ENCODE measurements around the gene ZMYND8.

The ZMYND8 gene

DNA sequence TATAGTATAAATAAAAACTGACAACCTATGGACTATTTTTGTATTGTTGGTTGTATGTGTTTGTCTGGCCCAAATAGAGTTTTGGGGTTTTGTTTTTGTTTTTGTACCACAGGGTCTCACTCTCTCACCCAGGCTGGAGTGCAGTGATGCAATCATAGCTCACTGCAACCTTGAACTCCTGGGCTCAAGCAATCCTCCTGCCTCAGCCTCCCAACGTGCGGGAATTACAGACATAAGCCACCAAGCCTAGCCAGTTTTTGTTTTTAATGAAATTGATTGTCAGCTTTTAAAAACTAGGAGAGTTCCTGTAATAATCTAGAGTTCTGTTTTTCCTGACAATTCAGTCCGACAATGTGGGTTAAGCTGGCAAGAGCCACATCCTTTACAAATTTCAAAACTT is 98.7 kb downstream of the ZMYND8 start:
- no peak for FAIRE-seq
- TF ChIP-seq TAF1 (IDR thresholded peaks at IDR 0.05; ENCODE audit: low read depth, low read length) = no peak
- TF ChIP-seq POU2F2 (IDR thresholded peaks at IDR 0.05; ENCODE audit: low read depth, low read length) = no peak
- no peak for TF ChIP-seq PAX5 (IDR thresholded peaks at IDR 0.05; ENCODE audit: insufficient read depth, low read length, severe bottlenecking)
- TF ChIP-seq POLR2AphosphoS5 (IDR thresholded peaks at IDR 0.05; ENCODE audit: low read depth, low read length) = no peak
- TF ChIP-seq POLR2A (IDR thresholded peaks at IDR 0.05; ENCODE audit: low read depth, low read length) = no peak
- no peak for TF ChIP-seq SPI1 (IDR thresholded peaks at IDR 0.05; ENCODE audit: low read depth, low read length)
- no peak for DNase-seq (ENCODE audit: insufficient read length, low spot score)

DNA sequence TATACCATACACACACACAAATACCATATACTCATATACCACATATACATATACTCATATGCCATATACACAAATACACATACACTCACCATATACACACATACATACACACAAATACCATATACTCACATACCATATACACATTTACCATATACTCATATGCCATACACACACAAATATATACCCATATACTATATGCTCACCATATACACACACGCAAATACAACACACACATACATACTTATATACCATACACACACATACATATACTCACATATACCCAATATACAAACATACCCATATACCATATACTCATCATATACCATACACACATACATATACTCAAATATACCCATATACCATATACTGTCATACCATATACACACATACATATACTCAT is 99.2 kb downstream of the ZMYND8 start:
- no peak for TF ChIP-seq TAF1 (IDR thresholded peaks at IDR 0.05; ENCODE audit: low read depth, low read length)
- TF ChIP-seq SPI1 (IDR thresholded peaks at IDR 0.05; ENCODE audit: low read depth, low read length) = no peak
- no peak for TF ChIP-seq POLR2AphosphoS5 (IDR thresholded peaks at IDR 0.05; ENCODE audit: low read depth, low read length)
- no peak for TF ChIP-seq POLR2A (IDR thresholded peaks at IDR 0.05; ENCODE audit: low read depth, low read length)
- no peak for TF ChIP-seq PAX5 (IDR thresholded peaks at IDR 0.05; ENCODE audit: insufficient read depth, low read length, severe bottlenecking)
- TF ChIP-seq POU2F2 (IDR thresholded peaks at IDR 0.05; ENCODE audit: low read depth, low read length) = no peak
- DNase-seq (ENCODE audit: insufficient read length, low spot score) = no peak
- FAIRE-seq = peak; percentile 41

DNA sequence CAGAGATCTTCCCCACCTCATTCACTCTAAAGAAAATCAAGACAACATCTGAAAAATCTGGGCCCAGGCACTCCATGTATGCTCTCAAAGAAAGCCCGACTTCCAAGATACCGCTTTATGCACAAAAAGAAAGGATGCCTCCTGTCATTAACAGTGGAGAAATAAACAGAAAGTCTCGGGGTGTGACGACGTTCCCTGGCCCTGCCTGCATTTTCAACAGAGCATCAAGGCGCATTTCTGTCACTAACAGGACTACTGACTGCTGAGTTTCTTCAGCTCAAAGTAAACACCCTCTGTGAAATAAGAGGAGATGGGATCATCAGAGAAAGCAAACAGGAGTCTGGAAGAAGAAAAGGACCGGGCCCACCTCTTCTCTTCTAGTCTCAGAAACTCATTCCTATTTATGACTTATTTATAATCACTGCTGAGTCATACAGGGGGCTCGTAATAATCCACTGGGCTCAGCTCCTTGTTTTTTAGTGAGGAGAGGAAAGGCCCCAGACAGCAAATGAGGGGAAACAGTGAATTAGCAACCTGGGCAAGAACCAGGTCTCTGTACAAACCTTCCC is 99.7 kb downstream of the ZMYND8 start:
- DNase-seq (ENCODE audit: insufficient read length, low spot score) (no peak), FAIRE-seq (no peak)
- TF ChIP-seq SPI1 (IDR thresholded peaks at IDR 0.05; ENCODE audit: low read depth, low read length) (no peak), TAF1 (IDR thresholded peaks at IDR 0.05; ENCODE audit: low read depth, low read length) (no peak), PAX5 (IDR thresholded peaks at IDR 0.05; ENCODE audit: insufficient read depth, low read length, severe bottlenecking) (no peak), POLR2A (IDR thresholded peaks at IDR 0.05; ENCODE audit: low read depth, low read length) (no peak), POLR2AphosphoS5 (IDR thresholded peaks at IDR 0.05; ENCODE audit: low read depth, low read length) (no peak), POU2F2 (IDR thresholded peaks at IDR 0.05; ENCODE audit: low read depth, low read length) (no peak)

DNA sequence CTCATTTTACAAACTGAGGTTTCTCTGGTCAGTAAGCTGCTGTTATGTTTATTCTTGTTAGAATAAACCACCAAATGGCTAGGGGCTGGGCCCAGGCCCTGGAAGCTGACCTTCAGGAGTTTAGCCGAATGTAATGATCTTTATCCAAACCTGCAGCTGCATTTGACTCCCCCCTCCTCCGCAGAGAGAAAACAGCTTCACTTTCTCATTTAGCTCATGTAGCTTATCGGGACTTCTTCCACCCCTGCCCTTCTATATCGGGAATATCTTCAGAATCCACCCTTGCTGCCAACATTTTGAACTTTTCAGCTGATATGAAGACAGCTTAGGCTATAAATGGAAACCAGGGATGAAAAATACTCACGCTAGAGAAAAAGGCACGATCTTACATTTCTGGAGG is 102.6 kb downstream of the ZMYND8 start:
- DNase-seq (ENCODE audit: insufficient read length, low spot score) = no peak
- FAIRE-seq = no peak
- no peak for TF ChIP-seq PAX5 (IDR thresholded peaks at IDR 0.05; ENCODE audit: insufficient read depth, low read length, severe bottlenecking)
- no peak for TF ChIP-seq POLR2AphosphoS5 (IDR thresholded peaks at IDR 0.05; ENCODE audit: low read depth, low read length)
- TF ChIP-seq POLR2A (IDR thresholded peaks at IDR 0.05; ENCODE audit: low read depth, low read length) = no peak
- TF ChIP-seq SPI1 (IDR thresholded peaks at IDR 0.05; ENCODE audit: low read depth, low read length) = no peak
- TF ChIP-seq TAF1 (IDR thresholded peaks at IDR 0.05; ENCODE audit: low read depth, low read length) = no peak
- TF ChIP-seq POU2F2 (IDR thresholded peaks at IDR 0.05; ENCODE audit: low read depth, low read length) = no peak

DNA sequence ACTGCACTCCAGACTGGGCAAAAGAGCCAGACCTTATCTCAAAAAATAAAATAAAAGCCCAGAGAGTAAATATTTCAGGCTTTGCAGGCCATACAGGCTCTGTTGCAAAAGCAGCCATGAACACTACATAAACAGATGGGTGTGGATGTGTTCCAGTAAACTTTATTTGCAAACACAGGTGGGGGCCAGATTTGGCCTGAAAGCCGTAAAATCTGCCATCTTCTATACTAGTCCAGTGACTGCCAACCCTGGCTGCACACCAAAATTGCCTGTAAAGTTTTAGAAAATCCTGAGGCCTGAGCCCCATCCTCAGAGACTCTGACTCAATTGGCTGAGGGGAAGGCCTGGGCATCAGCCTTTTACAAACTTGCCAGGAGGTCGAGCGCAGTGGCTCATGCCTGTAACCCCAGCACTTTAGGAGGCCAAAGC is 103.6 kb downstream of the ZMYND8 start:
- FAIRE-seq = no peak
- no peak for DNase-seq (ENCODE audit: insufficient read length, low spot score)
- TF ChIP-seq POLR2AphosphoS5 (IDR thresholded peaks at IDR 0.05; ENCODE audit: low read depth, low read length) = no peak
- TF ChIP-seq POLR2A (IDR thresholded peaks at IDR 0.05; ENCODE audit: low read depth, low read length) = no peak
- TF ChIP-seq TAF1 (IDR thresholded peaks at IDR 0.05; ENCODE audit: low read depth, low read length) = no peak
- TF ChIP-seq SPI1 (IDR thresholded peaks at IDR 0.05; ENCODE audit: low read depth, low read length) = no peak
- no peak for TF ChIP-seq POU2F2 (IDR thresholded peaks at IDR 0.05; ENCODE audit: low read depth, low read length)
- TF ChIP-seq PAX5 (IDR thresholded peaks at IDR 0.05; ENCODE audit: insufficient read depth, low read length, severe bottlenecking) = no peak

DNA sequence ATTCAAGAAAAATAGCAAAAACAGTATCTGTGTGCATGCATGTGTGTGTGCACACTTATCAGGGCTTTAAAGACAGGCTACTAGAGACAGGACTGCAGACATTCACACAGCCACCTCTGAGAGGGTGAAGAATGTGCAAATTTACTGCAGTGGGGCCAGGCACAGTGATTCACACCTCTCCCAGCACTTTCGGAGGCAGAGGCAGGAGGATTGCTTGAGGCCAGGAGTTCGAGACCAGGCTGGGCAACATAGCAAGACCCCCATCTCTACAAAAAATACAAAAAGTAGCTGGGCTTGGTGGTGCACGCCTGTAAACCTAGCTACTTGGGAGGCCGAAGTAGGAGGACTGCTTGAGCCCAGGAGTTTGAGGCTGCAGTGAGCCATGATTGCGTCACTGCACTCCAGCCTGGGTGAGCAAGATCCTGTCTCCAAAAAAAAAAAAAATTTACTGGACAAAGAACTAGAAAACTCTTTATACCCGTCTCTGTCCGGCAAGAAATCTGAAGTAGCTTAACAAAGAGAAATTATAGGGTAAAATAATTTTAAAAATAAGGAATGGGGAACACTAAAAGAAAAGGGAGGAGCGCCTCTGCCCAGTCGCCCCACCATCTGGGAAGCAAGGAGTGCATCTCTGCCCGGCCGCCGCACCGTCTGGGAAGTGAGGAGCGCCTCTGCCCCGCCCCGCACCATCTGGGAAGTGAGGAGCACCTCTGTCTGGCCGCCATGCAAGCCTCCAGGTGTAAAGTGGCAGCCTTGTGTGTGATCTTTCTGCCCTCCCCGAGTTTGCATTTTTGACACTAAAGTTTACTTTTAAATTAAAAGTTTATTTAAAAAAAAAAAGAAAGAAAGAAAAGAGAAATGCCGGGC is 105.1 kb downstream of the ZMYND8 start:
- DNase-seq (ENCODE audit: insufficient read length, low spot score) (no peak), FAIRE-seq (no peak)
- TF ChIP-seq POLR2AphosphoS5 (IDR thresholded peaks at IDR 0.05; ENCODE audit: low read depth, low read length) (no peak), SPI1 (IDR thresholded peaks at IDR 0.05; ENCODE audit: low read depth, low read length) (no peak), PAX5 (IDR thresholded peaks at IDR 0.05; ENCODE audit: insufficient read depth, low read length, severe bottlenecking) (no peak), POU2F2 (IDR thresholded peaks at IDR 0.05; ENCODE audit: low read depth, low read length) (no peak), TAF1 (IDR thresholded peaks at IDR 0.05; ENCODE audit: low read depth, low read length) (no peak)

DNA sequence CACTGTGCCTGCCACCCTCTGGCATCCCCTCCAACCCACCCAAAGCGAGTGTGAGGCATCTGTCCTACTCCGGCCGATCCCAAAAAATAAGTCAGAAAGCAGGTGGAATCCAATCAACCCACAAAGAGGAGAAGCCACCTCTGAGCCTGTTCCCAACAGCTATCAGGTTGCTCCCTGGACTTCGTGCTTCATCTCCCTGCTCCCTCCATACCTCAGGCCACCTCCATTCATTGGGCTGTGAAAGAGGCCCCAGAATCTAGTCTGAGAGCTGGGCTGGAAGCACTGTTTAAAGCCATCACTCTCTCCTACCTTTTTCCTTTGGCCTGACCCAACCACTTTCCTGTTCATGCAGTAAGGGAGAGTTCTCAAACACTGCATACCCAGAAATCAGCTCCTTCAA is 106.1 kb downstream of the ZMYND8 start:
- DNase-seq (ENCODE audit: insufficient read length, low spot score) = no peak
- no peak for FAIRE-seq
- TF ChIP-seq TAF1 (IDR thresholded peaks at IDR 0.05; ENCODE audit: low read depth, low read length) (no peak), PAX5 (IDR thresholded peaks at IDR 0.05; ENCODE audit: insufficient read depth, low read length, severe bottlenecking) (no peak), POU2F2 (IDR thresholded peaks at IDR 0.05; ENCODE audit: low read depth, low read length) (no peak), POLR2AphosphoS5 (IDR thresholded peaks at IDR 0.05; ENCODE audit: low read depth, low read length) (no peak), POLR2A (IDR thresholded peaks at IDR 0.05; ENCODE audit: low read depth, low read length) (no peak), SPI1 (IDR thresholded peaks at IDR 0.05; ENCODE audit: low read depth, low read length) (no peak)

DNA sequence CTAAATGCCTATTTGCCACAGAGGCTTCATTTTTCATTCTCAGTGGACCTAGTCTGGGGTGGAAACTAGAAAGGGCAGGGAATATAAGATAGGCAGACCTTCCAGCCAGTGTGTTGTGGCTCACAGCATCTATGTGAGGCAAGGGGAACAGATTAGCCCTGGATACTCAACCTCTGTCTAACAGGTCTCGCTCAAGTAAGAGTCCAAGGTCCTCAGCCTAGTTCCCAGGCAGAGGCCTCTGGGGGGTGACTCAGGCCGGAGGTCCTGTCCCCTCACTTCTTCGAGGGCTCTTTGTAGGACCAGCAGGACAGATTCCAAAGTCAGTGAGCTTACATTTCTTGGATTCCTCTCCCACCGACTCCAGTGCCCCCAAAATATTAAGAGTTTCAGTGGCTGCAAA is 106.6 kb downstream of the ZMYND8 start:
- TF ChIP-seq PAX5 (IDR thresholded peaks at IDR 0.05; ENCODE audit: insufficient read depth, low read length, severe bottlenecking) (no peak), POLR2A (IDR thresholded peaks at IDR 0.05; ENCODE audit: low read depth, low read length) (no peak), SPI1 (IDR thresholded peaks at IDR 0.05; ENCODE audit: low read depth, low read length) (no peak), TAF1 (IDR thresholded peaks at IDR 0.05; ENCODE audit: low read depth, low read length) (no peak), POU2F2 (IDR thresholded peaks at IDR 0.05; ENCODE audit: low read depth, low read length) (no peak), POLR2AphosphoS5 (IDR thresholded peaks at IDR 0.05; ENCODE audit: low read depth, low read length) (no peak)
- no peak for FAIRE-seq
- no peak for DNase-seq (ENCODE audit: insufficient read length, low spot score)

DNA sequence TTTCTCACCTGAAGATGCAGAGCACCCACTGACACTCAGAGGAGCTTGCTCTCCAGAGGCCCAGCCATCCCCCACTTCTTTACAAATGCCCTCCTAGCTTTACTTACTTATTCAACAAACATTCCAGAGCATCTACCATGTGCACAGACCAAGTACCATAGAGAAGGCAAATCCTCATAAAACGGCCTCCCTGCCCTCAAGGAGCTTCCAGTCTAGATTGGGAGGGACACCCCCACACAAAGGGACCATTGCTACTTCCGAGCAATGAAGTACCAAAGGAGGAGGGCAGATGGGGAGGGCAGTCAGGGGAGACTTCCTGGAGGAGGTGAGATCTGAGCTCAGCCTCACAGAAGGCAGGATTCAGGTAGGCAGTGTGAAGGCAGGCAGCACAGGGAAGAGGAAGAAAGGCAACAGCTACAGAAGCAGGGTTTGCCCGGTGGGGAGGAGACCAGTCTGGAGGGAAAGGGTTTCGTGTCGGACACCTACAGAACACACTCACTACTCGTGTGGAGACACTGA is 108.0 kb downstream of the ZMYND8 start:
- no peak for FAIRE-seq
- TF ChIP-seq SPI1 (IDR thresholded peaks at IDR 0.05; ENCODE audit: low read depth, low read length) = no peak
- TF ChIP-seq PAX5 (IDR thresholded peaks at IDR 0.05; ENCODE audit: insufficient read depth, low read length, severe bottlenecking) = no peak
- no peak for TF ChIP-seq POU2F2 (IDR thresholded peaks at IDR 0.05; ENCODE audit: low read depth, low read length)
- no peak for TF ChIP-seq POLR2AphosphoS5 (IDR thresholded peaks at IDR 0.05; ENCODE audit: low read depth, low read length)
- DNase-seq (ENCODE audit: insufficient read length, low spot score) = no peak
